GM18868 (cell line): ENCODE measurements around the gene GSAP.
A peak's percentile ranks its signal among the peaks of the same experiment; 100 is the strongest.
"Not testable (repeated sequence)": the region's sequence is repeated elsewhere in the genome, so short reads cannot be mapped to it uniquely, and the experiment has no call there.

ENCODE experiments used
- ATAC-seq: cut with Tn5 transposase; IDR thresholded peaks from one replicate; pipeline ENCODE4 v1.9.1; 2021; ENCODE audit warnings: mild to moderate bottlenecking, moderate library complexity; ENCODE audit not compliant: unreplicated experiment

Gene GSAP

DNA sequence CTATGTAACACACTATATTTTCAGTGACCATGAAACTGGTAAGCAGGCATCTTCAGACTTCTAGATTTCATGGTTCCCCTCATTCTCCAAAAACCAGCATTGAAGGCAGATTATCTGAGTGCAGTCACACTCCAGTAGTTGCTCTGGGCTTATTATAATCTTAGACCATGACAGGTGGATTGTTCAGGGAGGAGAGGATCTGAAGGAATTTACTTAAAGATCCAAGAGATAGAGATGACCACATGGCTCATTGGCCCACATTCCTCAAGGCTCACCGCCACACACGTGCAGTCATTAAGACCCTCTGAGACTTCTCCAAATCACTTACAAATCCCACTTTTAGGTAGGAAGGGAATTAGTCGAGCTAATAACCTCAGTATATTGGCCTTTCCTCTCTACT lies 55.2 kb downstream of the GSAP start:
- no peak for ATAC-seq

DNA sequence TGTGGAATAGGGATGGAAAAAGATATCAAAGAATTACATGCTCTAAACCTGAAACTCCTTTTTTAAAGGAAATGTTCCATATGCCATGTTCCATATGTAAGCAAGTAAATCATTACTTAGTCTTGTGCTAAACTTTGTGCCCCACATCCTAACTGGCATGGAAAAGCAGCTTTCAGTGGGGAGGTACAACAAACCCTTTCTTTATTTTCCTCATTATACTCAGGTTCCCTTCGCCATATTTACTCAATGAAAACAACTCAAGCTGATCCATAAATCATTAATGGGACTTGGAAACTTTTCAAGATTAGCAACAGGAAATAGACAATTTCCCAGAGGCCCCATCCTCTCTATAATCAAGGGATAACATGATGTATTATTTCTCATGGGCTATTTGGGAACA lies 56.0 kb downstream of the GSAP start:
- no peak for ATAC-seq

DNA sequence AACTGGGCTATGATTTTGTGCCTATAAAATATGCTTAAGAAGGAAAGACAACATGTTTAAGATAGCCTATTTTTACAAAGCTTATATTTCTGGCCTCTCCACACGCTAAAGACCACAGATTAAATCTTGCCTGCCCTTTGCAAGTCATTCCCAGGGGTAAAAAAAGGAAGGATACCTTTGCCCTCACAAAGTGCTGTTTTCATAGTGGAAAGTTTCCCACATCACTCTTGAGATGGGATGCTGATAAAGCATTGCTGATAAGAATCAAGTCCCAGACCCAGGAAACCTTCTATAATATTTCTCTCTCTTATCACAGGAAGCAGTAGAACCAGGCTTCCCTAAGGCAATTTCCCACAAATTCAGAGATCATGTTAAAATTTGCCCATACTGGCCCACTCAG lies 56.5 kb downstream of the GSAP start:
- no peak for ATAC-seq

DNA sequence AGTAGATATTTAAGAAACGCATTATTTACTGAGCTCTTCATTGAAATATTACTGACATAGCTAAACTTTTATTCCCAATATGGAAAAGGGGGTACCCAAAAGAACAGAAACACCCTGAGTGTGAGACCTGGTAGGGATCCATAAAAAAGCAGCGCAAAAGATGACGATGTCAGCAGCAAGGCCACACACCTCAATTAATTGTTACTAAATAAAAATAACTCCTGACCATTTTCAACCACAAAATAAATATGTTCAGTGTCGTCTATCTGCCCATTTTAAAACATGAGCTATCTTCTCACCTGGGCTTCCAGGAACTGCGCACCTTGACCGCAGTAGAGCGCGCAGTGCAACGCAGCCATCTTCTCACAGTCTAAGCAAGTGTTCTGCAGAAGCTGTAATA lies 61.2 kb downstream of the GSAP start:
- ATAC-seq, result no peak

DNA sequence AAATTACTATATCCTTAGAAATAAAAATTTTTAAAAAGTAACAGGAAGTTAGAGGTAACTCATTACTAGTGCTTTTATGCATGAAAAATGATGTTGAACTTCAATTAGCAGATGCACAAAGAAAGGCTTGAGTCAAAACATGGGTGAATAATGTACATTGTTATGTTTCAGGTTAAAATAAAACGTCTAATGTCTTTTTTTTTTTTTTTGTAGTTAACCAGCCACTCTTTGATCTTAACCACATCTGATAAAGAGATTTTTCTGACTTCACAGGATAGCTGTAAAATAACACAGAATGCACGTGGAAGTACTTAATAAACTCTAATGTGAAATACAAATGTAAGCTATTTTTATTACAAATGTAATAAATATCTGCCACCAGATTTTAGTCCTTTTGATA lies 61.7 kb downstream of the GSAP start:
- ATAC-seq, result no peak

DNA sequence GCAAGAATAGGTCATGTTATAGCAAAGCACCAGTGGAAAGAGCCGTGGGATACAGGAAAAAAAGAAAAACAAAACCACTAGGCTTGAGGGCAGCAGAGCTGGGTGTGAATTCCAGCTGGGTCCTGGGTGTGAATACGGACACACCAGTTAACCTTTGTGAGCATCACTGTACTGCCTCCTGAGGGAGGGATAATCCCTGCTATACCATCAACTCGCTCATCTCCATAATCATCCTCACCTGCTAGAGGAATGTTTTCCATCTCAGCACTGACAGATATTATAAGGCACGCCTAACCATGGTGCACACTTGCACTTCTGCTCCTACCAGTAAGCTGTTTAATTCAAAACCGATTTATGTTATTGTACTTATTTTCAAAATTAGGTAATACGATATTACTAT lies 62.2 kb downstream of the GSAP start:
- no peak for ATAC-seq

DNA sequence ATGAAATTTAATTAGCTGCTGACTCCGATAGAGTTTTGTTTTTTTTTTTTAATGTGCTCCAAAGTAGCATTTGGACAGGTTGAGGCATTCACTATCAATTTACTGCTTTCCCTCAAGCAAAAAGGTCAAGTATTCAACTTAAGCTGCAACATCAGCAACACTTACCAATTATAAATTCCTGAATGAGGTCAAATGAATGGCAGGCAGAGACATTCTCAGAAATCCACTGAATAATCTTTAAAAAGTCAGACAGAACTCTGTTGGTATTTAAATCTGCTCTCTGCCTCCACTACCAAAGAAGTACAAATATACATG lies 62.8 kb downstream of the GSAP start:
- no peak for ATAC-seq

DNA sequence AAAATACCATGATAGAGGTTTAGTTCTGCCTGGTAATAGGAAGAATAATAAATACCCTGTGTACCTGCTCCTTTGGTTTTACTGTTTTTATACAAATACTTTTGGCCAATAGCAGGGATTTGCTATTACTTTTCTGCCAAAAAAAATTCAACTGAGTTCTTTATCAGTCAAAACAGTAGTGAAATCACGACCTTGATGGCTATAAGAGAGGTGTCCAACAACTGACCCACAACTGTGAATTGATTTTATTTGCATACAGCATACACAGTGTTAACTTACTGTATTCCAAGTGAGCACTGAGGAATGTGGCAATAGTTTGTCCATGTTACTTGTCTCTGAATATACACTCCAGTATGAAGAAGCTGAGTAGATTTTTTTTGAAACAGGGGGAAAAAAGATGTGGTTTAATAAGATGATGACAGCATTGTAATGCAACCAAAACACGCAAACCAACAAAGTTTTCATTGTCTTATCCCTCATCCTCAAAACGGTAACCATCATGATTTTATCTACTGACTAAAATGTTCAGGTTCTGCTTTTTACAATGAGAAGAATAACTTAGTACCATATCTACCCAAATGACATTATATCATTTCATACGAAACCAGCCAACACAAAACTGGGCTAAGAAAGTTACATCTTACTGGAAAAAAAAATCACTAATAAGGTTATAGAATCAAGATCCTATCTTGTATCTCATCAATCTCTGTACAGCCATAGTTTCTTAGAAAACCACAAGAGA lies 63.3 kb downstream of the GSAP start:
- ATAC-seq, result no peak

DNA sequence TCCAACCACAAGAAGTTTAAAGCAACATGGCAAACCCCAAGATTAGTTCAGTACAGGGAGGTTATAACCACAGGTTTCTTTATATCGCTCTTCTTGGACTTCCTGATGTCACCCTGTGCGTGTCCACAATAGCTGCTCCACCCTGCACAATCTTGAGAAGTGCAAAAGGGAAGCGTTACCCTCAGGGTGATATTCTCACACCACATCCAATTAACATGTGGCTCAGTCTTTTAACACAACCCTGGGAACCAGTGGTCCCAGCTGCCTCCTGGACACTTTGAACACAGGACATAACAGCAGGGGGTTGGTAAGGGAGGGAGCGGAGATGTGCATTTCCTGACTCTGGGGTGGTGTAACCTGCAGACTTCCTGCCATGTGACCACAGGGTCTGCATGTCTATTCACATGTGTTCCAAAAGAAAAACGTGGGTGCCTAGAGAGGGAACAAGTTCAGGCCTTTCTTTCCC lies 64.6 kb downstream of the GSAP start:
- ATAC-seq, result peak; percentile 95

DNA sequence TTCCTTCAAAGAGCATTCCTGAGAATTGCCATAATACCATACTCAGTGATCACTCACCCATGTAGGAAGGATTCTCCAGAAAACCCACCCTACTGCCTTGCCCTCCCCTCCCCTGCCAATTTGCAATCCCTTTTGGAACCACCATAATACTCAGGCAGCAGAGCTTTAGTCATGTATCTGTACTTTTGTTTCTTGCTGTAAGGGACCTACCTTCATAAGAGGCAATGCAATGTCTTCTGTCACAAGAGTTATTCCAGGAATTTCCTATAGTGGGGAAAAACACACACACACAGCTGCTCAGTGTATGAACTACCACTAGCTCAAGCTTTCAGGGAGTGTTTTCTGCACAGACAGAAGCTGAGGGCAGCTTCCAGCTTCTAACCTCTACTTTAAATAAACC lies 67.0 kb downstream of the GSAP start:
- no peak for ATAC-seq

DNA sequence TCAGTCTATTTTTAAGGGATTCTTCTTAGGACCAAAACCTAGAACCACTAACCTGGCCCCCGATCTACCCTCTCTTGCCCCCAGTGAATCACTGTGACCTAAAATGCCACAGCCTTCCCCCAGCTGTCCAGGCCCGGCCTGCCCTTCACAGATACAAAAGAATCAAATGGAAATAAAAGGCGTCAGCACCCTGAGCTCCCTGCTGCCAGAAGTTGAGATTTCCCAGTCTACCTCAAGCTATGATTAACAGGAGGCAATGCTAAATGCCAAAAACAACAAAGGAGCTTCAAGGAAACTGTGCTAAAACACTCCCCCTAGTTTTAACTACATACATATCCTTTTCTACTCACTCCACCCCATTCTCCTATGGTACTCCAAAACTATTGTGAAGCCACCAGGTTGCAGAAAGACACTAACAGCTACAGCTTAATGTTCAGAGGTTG lies 67.8 kb downstream of the GSAP start:
- ATAC-seq, result no peak

DNA sequence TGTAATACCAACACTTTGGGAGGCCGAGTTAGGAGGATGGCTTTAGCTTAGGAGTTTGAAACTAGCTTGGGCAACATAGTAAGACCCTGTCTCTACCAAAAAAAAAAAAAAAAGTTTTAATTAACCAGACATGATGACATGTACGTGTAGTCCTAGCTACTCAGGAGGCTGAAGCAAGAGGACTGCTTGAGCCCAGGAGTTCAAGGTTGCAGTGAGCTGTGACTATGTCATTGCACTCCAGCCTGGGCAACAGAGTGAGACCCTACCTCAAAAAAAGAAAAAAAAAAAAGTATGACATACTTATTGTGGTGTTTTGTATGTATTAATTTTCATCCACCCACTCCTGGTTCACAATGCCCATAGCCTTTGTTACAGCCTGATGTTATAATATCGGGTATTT lies 69.7 kb downstream of the GSAP start:
- no peak for ATAC-seq

DNA sequence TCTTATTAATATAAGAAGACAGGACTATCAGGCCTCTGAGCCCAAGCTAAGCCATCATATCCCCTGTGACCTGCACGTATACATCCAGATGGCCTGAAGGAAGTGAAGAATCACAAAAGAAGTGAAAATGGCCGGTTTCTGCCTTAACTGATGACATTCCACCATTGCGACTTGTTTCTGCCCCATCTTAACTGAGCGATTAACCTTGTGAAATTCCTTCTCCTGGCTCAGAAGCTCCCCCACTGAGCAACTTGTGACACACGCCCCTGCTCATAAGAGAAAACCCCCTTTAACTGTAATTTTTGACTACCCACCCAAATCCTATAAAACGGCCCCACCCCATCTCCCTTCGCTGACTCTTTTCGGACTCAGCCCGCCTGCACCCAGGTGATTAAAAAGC lies 70.7 kb downstream of the GSAP start:
- not testable (repeated sequence) for ATAC-seq

DNA sequence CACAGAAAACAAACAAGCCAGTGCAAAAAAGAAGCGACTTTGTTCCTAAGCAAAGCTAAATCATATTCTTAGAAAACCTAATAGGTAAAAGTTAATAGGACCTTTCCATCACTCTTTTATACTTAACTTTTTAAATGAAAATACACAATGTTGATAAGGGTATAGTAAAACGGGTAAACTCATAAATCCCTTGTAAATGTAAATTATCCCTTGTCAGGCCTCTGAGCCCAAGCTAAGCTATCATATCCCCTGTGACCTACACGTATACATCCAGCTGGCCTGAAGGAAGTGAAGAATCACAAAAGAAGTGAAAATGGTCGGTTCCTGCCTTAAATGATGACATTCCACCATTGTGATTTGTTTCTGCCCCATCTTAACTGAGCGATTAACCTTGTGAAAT lies 76.4 kb downstream of the GSAP start:
- no peak for ATAC-seq

DNA sequence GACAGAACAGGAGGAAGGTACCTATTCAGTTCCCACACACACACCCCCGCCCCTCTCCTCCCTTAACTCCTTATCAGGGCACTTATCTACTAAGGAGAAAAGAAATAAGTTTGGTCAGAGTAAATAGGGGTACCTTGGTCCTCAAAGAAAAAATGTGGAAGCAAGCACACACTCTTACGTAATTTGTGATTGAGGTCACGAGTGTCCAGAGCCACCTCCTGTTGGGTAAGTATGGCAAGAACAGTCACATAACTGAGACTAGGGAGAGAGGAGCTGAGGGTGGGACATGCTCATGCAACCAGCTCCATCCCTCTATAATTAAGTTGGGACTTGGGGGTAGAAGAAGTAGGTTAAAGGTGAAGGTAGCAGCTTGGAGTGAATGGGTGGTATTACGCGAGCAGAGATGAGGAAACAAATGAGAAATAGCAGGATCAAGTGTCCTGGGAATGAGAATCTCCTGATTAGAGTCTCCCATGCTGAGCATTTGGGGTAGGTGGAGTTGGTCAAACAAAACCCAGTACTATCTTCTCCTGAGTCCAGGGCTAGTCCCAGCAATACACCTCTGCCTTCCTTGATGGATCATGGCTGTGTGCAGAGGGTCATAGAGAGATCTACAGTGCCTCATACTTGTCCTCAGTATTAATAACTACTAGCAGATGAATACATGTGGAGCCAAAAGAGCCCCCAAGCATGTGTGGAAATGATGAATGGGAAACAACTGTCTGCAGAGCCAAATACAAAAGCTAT lies 77.1 kb downstream of the GSAP start:
- ATAC-seq, result no peak

DNA sequence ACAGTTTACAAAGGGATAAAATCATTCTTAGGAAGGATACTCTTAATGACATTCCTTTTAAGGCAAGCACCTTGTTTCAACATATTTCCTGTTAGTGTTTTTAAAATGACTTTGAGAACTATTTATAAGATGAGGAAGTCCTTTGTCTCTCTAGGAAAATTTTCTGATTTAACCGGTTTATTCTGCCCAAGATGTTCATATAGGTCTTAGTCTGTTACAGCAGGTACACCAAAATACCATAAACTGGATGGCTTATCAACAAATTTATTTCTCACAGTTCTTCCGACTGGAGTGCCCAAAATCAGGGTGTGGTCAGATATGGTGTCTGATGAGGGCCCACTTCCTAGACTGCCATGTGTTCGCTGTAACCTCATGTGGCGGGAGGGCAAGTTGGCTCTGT lies 77.9 kb downstream of the GSAP start:
- ATAC-seq, result no peak

DNA sequence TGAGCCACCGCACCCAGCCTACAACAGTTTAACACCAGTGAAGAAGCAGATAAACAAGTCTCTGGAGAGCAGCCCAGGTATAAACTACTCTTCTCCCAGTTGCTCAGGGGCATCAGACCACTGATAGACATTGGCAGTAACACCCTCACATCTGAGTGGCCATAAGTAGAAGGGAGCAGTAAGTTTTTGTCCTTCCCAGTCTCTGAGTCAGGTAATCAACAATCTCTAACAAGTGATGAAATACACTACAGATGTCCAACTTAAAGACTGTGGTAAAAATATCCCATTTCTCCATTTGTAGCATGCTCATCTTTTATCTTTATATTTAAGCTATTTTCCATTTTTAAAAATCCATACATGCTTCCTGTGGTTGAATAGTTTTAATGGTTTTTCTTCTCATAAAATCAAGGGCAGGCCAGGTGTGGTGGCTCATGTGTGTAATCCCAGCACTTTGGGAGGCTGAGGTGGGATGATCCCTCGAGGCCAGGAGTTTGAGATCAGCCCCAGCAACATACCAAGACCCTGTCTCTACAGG lies 78.6 kb downstream of the GSAP start:
- no peak for ATAC-seq

DNA sequence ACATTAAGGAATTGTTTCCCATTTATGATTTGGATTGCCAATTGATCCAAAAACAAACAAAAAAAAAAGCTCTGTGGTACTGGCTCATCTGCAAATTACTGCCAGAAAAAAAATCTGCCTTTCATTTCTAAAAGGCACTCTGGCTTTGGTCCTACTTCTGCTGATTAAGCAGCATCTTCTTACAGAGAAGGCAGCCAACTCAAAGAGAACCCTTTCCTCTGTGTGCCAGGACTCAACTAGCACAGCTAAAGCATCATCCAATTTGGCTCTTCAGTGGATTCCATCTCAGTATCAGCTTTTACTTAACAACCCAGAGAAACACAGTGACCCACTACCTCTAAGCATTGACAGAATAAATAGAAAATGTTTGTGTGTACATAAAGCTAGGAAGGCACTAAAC lies 80.6 kb downstream of the GSAP start:
- ATAC-seq, result no peak

DNA sequence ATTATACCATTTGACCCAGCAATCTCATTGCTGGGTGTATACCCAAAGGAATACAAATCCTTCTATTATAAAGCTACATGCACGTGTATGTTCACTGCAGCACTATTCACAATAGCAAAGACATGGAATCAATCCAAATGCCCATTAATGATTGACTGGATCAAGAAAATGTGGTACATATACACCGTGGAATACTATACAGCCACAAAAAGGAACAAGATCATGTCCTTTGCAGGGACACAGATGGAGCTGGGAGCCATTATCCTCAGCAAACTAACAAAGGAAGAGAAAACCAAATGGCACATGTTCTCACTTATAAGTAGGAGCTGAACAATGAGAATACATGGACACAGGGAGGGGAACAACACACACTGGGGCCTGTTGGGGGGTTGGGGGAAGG lies 82.1 kb downstream of the GSAP start:
- ATAC-seq, result not testable (repeated sequence)

DNA sequence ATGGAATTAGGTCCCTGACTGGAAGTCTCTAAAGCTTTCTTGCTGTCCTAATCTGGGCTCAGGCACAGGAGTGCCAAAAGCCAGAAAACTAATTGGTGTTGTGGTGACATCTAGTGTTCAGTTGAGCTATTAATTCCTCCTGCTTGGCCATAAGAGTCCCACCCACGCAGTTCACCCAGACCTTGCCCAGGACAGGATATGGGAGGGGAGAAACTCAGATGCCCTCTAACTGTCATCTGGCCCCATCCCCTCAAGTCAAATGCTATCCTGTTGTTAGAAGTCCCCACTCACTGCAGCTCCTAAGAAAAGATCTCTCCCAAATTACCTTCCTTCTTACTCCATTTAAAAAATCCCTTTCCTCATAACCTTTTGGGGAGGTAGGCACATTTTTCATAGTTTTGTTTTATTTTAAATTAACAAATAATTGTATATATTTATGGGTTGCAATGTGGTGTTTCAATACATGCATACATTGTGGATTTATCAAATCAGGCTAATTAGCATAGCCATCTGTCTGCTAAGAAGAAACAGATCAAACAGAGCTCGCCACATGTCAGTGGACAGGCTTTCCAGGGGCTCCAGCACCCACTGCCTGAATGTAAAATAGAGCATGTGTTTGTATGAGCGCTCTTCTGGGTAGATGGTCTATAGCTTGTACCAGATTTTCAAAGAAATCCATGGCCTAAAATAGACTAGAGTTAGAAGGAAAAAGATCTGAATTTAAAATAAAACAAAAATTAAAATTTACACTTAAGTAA lies 84.0 kb downstream of the GSAP start:
- ATAC-seq, result peak; percentile 61

DNA sequence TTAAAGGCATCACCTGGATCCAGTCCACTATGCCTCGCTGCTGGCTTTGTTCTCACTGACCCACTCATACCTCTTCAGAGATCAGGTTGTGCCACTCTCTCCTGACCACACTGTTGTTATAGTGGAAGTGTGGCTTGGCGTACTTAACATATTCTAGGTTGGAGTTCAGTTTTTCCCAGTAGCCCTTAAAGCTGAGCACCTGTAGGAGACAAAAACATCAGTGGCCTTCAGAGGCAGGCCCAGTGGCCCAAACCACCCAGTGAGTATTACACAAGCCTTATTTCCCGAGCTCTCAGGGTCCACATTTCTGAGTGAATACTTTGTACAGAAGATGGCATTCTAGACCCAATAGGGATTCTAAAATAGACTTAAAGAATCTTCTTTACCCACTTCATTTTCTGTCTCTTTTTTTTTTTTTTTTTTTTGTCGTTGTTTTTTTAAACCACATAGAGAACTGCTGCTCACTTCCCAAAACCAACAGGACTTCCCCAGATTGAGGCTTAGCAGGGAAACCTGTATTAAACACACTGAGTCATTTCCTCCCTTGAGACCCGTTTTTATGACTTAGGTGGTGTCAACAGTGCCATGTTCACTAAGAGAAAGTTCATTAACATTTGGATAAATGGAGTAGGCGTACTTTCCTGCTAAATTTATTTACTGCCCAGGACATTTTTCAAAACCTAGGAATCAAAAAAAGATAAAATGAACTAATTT lies 85.8 kb downstream of the GSAP start:
- ATAC-seq, result peak; percentile 55
